HG02981 (cell line): ENCODE results near the gene TPGS1.

Experiments used
- ATAC-seq: cut with Tn5 transposase; IDR thresholded peaks from one replicate; pipeline ENCODE4 v1.9.1; 2021; ENCODE audit warnings: mild to moderate bottlenecking, moderate library complexity; ENCODE audit not compliant: unreplicated experiment

The TPGS1 gene

DNA sequence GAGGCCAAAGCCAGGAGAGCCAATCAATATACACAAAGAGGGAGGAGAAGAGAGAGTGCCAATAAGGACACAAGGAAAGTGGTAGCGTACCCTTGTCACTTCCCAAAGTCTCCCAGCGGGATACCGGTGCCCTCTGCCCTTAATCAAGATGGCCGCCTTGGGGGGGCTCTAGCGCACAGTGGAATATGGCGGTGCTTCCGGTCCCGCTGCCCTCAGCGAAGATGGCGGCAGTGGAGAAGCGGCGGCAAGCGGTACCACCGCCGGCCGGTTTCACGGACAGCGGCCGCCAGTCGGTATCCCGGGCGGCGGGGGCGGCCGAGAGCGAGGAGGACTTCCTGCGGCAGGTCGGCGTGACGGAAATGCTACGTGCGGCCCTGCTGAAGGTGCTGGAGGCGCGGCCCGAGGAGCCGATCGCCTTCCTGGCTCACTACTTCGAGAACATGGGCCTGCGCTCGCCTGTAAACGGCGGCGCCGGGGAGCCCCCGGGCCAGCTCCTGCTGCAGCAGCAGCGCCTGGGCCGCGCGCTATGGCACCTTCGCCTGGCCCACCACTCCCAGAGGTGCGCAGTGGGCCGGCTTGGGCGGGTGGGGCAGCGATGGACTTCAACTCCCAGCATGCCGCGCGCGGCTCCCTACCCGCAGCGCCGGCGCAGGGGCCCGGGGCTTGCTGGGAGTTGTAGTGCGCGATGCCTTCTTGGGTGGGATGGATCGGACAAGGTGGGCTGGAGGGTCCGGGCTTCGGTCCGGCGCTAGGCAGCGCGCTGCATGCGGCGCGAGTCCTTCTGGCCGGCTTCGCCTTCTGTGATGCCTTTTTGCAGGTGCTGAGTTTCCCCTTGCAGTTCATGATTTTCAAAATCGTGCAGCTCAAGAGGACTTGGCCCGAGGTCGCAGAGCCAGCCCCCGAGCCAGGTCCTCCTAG lies at the start of gene TPGS1:
Gene TPGS1, plus strand, starts transcription at position 212 of the 918 bp plus-strand sequence. Its CDS starts 10 bp downstream, at position 222.
- ATAC-seq: peak; percentile 46

DNA sequence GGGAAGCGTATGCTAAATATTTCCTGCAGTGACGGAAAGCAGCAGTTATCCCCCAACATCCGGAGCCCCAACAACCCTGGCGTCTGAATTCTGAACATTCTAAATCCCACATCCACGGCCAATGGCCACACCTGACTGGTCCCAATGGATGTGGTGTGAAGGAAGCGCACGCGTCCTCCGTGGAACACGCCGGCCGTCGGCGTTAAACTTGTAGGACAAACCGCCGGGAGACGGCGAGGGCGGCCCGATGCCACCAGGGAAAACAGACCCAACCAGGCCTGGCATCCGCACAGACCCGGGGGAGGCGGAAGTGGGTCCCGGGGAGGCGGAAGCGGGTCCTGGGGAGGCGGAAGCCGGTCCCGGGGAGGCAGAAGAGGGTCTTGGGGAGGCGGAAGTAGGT lies 49.7 kb upstream of the TPGS1 start:
- ATAC-seq: no peak

DNA sequence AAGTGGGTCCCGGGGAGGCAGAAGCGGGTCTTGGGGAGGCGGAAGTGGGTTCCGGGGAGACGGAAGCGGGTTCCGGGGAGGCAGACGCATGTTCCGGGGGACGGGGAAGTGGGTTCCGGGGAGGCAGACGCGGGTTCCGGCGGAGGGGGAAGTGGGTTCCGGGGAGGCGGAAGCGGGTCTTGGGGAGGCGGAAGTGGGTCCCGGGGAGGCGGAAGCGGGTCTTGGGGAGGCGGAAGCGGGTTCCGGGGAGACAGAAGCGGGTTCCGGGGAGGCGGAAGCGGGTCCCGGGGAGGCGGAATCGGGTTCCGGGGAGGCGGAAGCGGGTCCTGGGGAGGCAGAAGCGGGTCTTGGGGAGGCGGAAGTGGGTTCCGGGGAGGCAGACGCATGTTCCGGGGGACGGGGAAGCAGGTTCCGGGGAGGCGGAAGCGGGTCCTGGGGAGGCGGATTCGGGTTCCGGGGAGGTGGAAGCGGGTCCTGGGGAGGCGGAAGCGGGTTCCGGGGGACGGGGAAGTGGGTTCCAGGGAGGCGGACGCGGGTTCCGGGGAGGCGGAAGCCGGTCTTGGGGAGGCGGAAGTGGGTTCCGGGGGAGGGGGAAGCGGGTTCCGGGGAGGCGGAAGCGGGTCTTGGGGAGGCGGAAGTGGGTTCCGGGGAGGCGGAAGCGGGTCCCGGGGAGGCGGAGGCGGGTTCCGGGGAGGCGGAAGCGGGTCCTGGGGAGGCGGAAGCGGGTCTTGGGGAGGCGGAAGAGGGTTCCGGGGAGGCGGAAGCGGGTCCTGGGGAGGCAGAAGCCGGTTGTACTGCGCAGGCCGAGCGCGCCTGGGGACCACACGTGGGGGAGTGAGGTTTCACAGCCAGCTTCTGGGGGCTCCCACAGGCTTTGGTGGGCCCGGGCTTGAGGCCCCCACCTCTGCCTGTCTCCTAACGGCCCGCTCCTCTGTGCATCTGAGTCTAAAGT lies 48.9 kb upstream of the TPGS1 start:
- no peak for ATAC-seq

- no peak for ATAC-seq
Observed at GRCh38 chr19:459724-460511, 47.4 kb upstream of the TPGS1 start.

DNA sequence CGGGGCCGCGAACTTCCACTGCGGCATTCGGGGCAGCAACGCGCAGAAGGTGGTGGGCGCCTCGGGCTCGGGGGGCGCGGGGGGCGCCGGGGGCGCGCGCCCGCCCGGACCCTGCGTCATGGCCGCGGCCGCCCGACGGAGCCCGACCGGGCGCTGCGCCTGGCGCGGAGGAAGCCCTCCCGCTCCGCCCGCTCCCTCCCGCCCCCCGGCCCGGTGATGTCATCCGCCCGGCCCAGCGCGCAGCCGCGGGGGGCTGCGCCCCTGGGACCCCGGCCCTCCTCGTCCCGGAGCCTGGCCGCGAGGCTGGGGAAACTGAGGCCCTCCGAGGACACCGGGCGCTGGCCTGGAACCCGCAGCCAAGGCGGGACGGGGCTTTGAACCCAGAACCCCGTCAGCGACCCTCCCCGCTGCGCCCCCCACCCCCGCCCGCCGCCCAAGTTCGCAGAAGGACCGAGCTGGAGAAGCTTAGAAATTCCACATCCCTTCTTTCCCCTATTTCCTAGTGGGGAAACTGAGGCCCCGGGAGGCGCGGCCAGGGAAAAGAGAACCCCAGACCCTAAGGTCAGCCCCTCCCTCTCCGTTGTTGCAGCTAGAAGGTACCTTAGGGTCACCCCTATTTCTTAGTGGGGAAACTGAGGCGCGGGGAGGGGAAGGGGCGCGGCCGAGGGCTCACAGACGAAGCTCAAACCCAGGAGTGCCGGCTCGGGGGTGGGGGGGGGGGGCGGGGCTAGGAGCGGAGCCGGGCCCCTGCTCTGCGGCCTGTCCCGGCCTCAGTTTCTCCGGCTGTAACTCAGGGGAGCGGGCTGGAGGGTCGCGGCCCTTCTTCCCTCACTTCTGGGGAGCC lies 46.2 kb upstream of the TPGS1 start, which contains the start of gene SHC2:
Gene SHC2, minus strand, starts transcription at position 157 of the 844 bp plus-strand sequence. Its CDS starts 37 bp downstream, at position 120.
- no peak for ATAC-seq

GRCh38 chr19:461721-462551 lies 45.4 kb upstream of the TPGS1 start:
- no peak for ATAC-seq

- no peak for ATAC-seq
Observed at GRCh38 chr19:463483-464207, 43.7 kb upstream of the TPGS1 start.

- ATAC-seq: no peak
Observed at GRCh38 chr19:464208-464545, 43.1 kb upstream of the TPGS1 start.

DNA sequence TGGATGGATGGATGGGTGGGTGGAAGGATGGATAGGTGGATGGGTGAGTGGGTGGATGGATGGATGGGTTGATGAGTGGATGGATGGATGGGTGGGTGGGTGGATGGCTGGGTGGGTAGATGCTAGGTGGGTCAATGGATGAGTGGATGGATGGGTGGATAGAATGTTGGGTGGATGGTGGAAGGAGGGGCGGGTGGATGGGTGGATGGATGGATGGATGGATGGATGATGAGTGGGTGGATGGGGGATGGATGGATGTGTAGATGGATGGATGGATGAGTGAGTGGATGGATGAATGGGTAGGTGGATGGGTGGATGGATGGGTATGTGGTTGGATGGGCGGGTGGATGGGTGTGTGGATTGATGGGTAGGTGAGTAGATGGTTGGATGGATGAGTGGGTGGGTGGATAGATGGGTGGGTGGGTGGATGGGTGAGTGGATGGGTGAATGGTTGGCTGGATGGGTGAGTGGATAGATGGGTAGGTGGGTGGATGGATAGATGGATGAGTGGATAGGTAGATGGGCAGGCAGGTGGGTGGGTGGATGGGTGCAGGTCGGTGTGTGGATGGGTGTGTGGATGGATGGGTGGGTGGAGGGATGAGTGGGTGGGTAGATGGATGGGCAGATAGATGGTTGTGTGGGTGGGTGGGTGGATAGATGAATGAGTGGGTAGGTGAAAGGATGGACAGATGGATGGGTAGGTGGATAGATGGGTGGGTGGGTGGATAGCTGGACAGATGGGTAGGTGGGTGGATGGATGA lies 42.1 kb upstream of the TPGS1 start:
- no peak for ATAC-seq

DNA sequence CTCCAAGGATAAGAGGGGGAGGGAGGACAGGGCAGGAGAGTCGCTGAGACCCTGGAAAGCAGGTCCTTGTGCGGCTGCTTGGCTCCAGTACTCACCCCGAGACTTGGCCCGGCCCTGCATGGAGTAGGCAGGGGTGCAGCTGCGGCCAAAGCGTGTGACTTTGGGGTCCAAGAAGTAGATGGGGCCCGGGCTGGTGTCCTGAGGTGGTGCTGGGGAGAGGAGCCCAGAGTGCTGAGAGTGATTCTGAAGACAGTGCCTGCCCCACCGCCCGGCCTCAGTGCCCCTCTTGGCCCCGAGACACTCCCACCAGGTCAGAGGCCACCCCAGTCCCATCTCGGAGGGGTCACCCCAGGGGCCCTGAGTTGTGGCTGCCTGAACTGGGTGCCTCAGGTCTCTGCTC lies 39.7 kb upstream of the TPGS1 start:
- no peak for ATAC-seq

GRCh38 chr19:468587-469256 lies 38.6 kb upstream of the TPGS1 start:
- no peak for ATAC-seq

DNA sequence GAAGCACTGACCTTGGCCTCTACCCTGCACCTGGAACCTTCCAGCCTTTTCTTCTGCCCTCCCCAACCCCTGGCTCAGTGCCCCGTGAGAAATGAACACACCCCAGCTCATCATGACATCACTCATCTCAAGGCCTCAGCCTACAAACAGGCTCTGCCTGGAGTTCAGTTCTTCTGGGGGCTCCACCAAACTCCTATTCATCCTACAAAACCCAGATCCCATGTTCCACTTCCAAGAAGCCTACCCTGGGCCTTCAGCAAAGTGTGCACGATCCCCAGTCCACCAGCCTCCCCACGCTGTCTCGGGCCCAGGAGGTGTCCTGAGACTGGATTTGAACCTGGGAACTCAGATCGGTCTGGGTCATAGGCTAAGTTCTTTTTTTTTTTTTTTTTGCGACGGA lies 37.5 kb upstream of the TPGS1 start:
- no peak for ATAC-seq

GRCh38 chr19:470701-471100 lies 36.6 kb upstream of the TPGS1 start:
- ATAC-seq: no peak

DNA sequence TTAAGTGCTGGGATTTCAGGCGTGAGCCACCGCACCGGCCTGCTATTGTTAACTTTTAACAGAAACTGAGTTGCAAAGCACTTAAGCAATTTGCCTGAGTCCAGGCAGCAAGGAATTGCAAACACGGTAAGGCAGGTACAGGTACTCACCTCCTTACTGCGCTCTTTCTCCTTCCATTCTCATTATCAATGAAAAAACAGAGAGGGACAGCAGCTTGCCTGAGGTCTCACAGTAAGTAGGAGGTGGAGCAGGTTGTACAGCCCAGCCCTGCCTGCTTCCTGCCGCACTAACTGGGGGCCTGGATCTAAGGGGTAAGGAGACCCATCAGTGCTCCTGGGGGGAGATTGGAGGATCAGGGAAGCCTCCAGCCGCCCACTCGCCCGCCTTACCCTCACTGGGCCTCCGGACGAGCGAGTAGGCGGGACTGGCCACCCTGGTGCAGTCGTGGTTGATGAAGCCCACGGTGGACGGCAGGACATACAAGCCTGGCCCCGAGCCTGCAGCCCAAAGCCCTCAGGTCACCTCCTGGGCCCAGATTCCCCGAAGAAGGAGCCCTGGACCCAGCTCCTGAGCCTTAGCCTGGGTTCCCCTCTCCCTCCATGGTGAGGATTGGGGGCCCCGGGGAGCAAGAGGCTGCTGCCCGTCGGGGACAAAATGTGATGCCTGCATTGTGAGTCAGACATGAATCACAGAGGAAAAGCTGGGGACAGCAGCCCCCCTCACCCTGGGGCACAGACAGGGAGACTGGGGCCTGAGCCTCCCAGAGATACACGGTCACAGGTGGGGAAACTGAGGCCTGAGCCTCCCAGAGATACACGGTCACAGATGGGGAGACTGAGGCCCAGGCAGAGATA lies 35.1 kb upstream of the TPGS1 start:
- no peak for ATAC-seq

- ATAC-seq: no peak
Observed at GRCh38 chr19:474126-475078, 32.9 kb upstream of the TPGS1 start.
